IPS-18a (cell line): ENCODE results near the gene RBMS1.

ENCODE experiments used
- H3K27ac ChIP-seq: one replicate; pipeline ENCODE4 v1.5.1; 2013; ENCODE audit warnings: low read length
- H3K27me3 ChIP-seq: one replicate; pipeline ENCODE4 v1.6.1; 2013; ENCODE audit warnings: mild to moderate bottlenecking, low read length; ENCODE audit not compliant: control insufficient read depth, insufficient read depth
- H3K36me3 ChIP-seq: one replicate; pipeline ENCODE4 v1.6.1; 2013; ENCODE audit warnings: low read depth, low read length; ENCODE audit not compliant: control insufficient read depth
- H3K4me1 ChIP-seq: one replicate; pipeline ENCODE4 v1.6.1; 2013; ENCODE audit warnings: low read depth, low read length; ENCODE audit not compliant: control insufficient read depth
- H3K4me3 ChIP-seq: one replicate; pipeline ENCODE4 v1.5.1; 2013; ENCODE audit warnings: low read length
- H3K9ac ChIP-seq: one replicate; pipeline ENCODE4 v1.6.1; 2013; ENCODE audit warnings: mild to moderate bottlenecking, low read length, moderate library complexity
- H3K9me3 ChIP-seq: one replicate; pipeline ENCODE4 v1.6.1; 2013; ENCODE audit warnings: low read depth, low read length; ENCODE audit not compliant: control insufficient read depth

The RBMS1 gene

GRCh38 chr2:160493227-160494028, at the start of gene RBMS1:
Gene RBMS1 (minus strand): TSS chr2:160493807. CDS start chr2:160493363, 444 bp downstream.
- no peaks in the 10 kb centered on the region for H3K9me3 ChIP-seq
- peak within 1 kb of the TSS; percentile 87 for H3K9ac ChIP-seq
- peaks cover 4% of the 10 kb centered on the region for H3K27me3 ChIP-seq
- H3K36me3 ChIP-seq = no peaks in the 10 kb centered on the region
- H3K27ac ChIP-seq = peak within 1 kb of the TSS; percentile 65
- peaks cover 27% of the 10 kb centered on the region for H3K4me1 ChIP-seq
- H3K4me3 ChIP-seq = peak within 1 kb of the TSS; percentile 95

DNA sequence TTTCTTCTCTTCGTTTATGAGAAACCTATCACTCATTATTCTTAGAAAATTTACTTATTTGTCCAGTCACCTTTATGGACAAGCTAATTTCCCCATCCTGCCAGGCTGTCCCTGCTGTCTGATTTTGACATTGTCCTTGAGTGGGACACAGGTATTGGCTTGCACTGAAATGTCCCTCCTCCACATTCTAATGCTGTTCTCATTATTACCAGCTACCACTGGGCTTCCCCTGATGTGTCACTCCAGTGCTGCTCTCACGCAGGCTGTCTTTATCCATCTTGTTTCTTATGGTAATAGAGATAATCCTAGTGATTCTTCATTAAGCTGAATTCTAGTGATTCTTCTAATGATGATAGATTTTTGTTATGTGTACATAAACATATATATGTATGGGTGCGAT, 48.1 kb upstream of the RBMS1 start:
- Histone ChIP-seq H3K4me1 (peaks cover 3% of the 10 kb centered on the region), H3K4me3 (no peak overlapping the region), H3K27ac (no peak overlapping the region), H3K9me3 (no peaks in the 10 kb centered on the region), H3K27me3 (no peaks in the 10 kb centered on the region), H3K36me3 (no peaks in the 10 kb centered on the region), H3K9ac (no peak overlapping the region)

DNA sequence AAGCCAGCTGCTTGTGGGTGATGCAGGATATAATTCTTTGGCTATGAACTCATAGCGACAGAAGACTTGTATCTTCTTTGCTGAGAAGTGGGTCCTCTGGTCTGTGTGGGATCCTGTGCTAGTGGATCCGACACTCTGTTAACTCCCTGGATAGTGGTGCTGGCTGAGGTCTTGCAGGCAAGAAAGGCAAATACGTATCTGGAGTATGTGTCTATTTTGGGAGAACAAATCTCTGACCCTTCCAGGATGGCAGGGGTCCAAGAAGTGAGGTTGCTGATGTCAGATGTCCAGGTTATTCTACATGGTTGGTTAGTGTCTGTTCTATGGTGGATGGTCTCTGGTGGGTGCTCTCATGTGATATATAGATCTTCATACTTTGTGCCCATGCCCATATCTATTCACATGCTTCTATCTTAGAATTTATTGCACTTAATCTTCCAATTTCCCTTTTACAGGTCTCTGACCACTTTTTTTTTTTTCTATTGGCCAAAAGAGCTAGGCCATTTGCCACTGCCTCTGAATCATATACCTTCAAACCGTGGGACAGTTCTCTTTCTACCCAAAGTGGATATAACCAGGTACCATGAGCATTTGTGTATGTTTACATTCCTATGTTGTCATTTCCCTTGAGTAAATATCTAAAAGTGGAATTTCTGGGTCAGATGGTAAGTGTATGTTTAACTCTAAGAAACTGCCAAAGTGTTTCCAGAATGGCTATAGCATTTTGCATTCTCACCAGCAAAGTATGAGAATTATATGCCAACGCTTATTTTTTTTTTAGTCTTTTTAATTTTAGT, 45.1 kb upstream of the RBMS1 start:
- H3K4me1 ChIP-seq = peaks cover 3% of the 10 kb centered on the region
- no peak overlapping the region for H3K9ac ChIP-seq
- H3K4me3 ChIP-seq = no peak overlapping the region
- H3K9me3 ChIP-seq = no peaks in the 10 kb centered on the region
- H3K36me3 ChIP-seq = no peaks in the 10 kb centered on the region
- no peak overlapping the region for H3K27ac ChIP-seq
- no peaks in the 10 kb centered on the region for H3K27me3 ChIP-seq

DNA sequence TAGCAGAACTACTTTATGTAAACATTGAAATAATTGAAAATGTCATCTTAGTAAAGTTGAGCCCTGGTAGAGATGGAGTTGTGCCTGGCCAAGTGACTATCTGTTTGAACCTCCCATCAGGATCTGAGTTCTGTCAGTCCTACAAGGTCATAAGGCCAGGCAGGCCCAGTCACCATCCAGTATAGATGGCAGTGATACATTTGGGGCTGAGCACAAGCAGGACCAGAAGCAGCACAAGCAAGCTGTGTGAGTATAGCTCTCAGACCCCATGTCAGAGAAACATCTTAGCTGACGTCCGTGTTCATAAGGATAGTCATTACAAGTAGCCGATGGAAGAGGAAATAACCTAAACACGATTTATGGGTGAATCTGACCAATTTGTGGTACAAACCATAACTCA, 44.5 kb upstream of the RBMS1 start:
- no peak overlapping the region for H3K4me3 ChIP-seq
- H3K9me3 ChIP-seq = no peaks in the 10 kb centered on the region
- H3K9ac ChIP-seq = no peak overlapping the region
- no peaks in the 10 kb centered on the region for H3K27me3 ChIP-seq
- H3K27ac ChIP-seq = no peak overlapping the region
- H3K4me1 ChIP-seq = peaks cover 3% of the 10 kb centered on the region
- H3K36me3 ChIP-seq = no peaks in the 10 kb centered on the region

GRCh38 chr2:160534996-160535395, 41.4 kb upstream of the RBMS1 start:
- Histone ChIP-seq H3K27ac (no peak overlapping the region), H3K4me1 (no peaks in the 10 kb centered on the region), H3K9ac (no peak overlapping the region), H3K4me3 (no peak overlapping the region), H3K36me3 (no peaks in the 10 kb centered on the region), H3K9me3 (no peaks in the 10 kb centered on the region), H3K27me3 (no peaks in the 10 kb centered on the region)

DNA sequence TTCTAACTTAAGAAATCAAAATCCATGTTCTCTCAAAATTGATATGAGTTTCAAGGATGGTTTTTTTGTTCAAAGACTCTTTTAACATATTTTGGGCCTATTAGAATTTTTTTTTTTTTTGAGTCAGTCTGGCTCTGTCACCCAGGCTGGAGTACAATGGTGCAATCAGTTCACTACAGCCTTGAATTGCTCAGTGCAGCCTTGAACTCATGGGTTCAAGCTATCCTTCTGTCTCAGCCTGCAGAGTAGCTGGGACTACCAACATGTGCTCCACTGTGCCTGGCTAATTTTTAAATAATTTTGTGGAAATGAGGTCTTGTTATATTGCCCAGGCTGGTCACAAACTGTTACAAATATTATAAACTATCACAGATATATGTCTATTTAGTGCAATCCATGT, 40.6 kb upstream of the RBMS1 start:
- Histone ChIP-seq H3K27me3 (no peaks in the 10 kb centered on the region), H3K9ac (no peak overlapping the region), H3K4me1 (no peaks in the 10 kb centered on the region), H3K36me3 (no peaks in the 10 kb centered on the region), H3K4me3 (no peak overlapping the region), H3K27ac (no peak overlapping the region), H3K9me3 (no peaks in the 10 kb centered on the region)

DNA sequence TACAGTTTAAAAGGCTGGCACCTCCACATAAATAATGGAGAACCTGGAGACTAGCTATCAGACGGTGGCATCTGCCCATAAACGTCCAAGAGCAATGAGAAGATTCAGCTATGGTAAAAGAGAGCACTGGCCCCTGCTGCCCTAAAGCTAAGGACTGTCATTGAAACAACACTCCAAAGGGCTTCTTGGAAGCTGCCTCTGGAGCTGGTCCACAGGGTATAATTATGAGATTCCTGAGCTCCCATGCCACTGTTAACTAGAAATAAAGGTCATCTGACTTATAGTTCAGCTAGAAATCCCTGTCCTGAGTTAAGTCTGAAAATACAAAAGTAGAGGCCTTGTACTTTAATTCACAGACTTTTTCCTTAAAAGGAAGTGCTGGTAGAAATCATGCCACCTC, 39.9 kb upstream of the RBMS1 start:
- Histone ChIP-seq H3K9ac (no peak overlapping the region), H3K27me3 (no peaks in the 10 kb centered on the region), H3K27ac (no peak overlapping the region), H3K36me3 (no peaks in the 10 kb centered on the region), H3K4me3 (no peak overlapping the region), H3K4me1 (no peaks in the 10 kb centered on the region), H3K9me3 (no peaks in the 10 kb centered on the region)

- Histone ChIP-seq H3K36me3 (no peaks in the 10 kb centered on the region), H3K27me3 (no peaks in the 10 kb centered on the region), H3K9me3 (no peaks in the 10 kb centered on the region), H3K4me3 (no peak overlapping the region), H3K27ac (no peak overlapping the region), H3K9ac (no peak overlapping the region), H3K4me1 (no peaks in the 10 kb centered on the region)
Observed at GRCh38 chr2:160532388-160532787, 38.8 kb upstream of the RBMS1 start.

DNA sequence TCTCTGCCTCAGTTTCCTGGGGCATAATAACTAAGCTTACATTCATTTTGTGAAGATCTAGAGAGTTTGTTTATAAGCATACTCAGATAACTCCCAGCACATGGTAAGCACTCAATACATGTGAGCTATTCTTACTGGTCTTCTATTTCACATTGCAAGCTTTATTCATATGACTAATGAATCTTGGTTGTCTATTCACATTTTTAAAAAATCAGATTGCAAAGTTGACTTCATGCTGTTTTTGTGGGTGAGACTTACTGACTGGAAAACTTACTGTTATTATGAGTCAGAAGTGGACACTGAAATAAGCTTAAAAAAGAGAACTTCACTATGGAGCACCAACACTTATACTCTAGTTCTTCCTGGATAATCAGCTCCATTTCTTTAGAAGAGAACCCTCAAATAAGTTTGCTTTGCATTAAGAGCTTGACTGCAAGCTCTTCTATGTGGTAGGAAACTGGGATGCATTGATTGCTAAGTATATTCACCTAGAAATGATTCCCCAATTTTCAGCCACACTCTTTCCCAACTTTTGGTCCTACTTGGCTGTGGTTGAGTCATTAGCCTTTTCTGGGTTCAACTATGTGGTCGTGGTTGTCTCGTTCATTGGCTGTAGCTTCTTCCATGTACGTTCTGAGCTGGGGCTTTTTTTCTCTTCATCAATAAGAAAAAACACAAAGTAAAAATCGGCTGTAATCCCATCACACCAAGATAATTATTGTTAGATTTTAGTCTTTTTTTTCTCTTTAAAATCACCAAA, 29.5 kb upstream of the RBMS1 start:
- no peak overlapping the region for H3K4me3 ChIP-seq
- H3K9me3 ChIP-seq = no peaks in the 10 kb centered on the region
- no peaks in the 10 kb centered on the region for H3K36me3 ChIP-seq
- no peak overlapping the region for H3K27ac ChIP-seq
- no peak overlapping the region for H3K9ac ChIP-seq
- H3K4me1 ChIP-seq = no peaks in the 10 kb centered on the region
- no peaks in the 10 kb centered on the region for H3K27me3 ChIP-seq

DNA sequence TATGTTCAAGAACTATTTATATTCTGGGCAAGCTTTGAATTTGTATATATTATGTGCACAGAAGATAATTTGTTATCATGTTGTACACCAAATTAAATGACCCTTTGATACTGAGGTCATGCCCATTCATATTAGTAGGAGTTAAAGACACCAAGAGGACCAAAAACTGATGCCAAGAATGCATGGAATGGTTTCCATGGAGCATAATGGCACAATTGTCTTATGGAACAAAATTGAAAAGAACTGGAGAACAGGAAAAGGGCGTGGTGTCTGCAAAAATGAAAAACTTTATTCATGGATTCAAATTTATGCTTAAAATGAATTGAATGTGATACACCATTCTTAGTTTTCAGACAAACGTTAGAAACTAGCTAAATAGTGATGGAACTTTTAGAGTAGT, 24.1 kb upstream of the RBMS1 start:
- no peak overlapping the region for H3K27ac ChIP-seq
- H3K9ac ChIP-seq = no peak overlapping the region
- H3K9me3 ChIP-seq = no peaks in the 10 kb centered on the region
- H3K4me3 ChIP-seq = no peak overlapping the region
- H3K36me3 ChIP-seq = no peaks in the 10 kb centered on the region
- H3K27me3 ChIP-seq = no peaks in the 10 kb centered on the region
- H3K4me1 ChIP-seq = no peaks in the 10 kb centered on the region

DNA sequence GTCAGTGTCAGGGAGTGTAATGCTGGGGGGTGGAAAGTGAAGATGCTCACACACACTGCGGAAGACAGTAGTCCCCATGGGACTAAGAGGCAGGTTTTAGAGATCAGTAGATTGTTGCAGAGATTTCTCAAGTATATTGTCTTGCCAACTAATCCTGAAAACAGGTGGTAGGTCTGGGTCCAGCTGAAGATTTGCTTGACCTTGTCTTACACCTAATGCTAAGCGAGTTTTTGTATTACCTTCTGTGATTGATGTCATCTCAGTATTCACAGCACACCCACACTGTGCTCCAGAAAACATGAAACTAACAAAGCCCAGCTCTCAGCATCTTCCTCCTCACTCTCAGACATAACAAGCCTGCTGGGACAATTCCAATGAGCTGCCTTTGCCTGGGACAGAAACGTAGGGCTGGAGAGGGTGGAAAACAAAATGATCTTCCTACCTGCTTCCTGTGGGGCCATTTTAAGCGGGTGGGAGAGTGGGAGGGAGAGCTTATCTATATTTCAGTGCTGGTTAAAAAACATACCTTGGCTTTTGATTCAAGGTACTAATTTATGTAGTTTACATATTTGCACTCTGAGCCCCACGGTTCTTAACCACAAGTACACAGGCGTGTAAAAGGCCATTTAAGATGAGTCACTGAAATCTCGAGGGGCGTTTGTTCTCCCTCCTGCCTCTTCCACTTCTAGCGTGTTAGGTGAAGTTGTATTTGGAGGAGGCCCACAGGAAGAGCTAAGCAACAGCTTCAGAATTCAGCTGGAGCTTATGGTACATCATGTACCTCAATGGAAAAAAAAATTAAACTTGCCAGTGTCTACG, 23.1 kb upstream of the RBMS1 start:
- no peak overlapping the region for H3K4me3 ChIP-seq

More for the DNA sequence above, 23.1 kb upstream of the RBMS1 start:
- H3K9ac ChIP-seq = no peak overlapping the region
- H3K4me1 ChIP-seq = no peaks in the 10 kb centered on the region
- no peaks in the 10 kb centered on the region for H3K27me3 ChIP-seq
- H3K36me3 ChIP-seq = no peaks in the 10 kb centered on the region
- H3K27ac ChIP-seq = no peak overlapping the region
- no peaks in the 10 kb centered on the region for H3K9me3 ChIP-seq
